CD4-positive, alpha-beta memory T cell (primary cell): Measurements from ENCODE around the gene LGR5. TPM values are rescaled to one million over a fixed set of nuclear protein-coding genes. Genes with fewer than 3 reads are reported as not detected.

Experiments
- CTCF ChIA-PET: fragments of 350-600 bp; sonication (Branson Sonifier 250); formaldehyde crosslinking; loops from one replicate; lab custom pipeline; 2021; ENCODE audit warnings: inconsistent platforms; ENCODE audit not compliant: partially characterized antibody; lab: Charles Lee
- POLR2A ChIA-PET: fragments of 350-600 bp; sonication (Branson Sonifier 250); formaldehyde crosslinking; loops from one replicate; lab custom pipeline; 2021; ENCODE audit not compliant: partially characterized antibody; lab: Charles Lee
- DNase-seq, 5 donors: peaks; one replicate each; pipeline versions ENCODE4 v3.0.0 to v3.0.0-alpha.2; 2020 to 2022; ENCODE audit warnings: mixed read lengths in 1 of 5
- H3K27ac ChIP-seq: one replicate; pipeline ENCODE4 v1.7.0; 2013; ENCODE audit warnings: low read depth, low read length
- H3K27me3 ChIP-seq: 2 replicates; pipeline ENCODE4 v1.7.0; 2013; ENCODE audit warnings: mild to moderate bottlenecking, low read length, moderate library complexity; ENCODE audit not compliant: insufficient read depth
- H3K36me3 ChIP-seq: 2 replicates; pipeline ENCODE4 v1.7.0; 2013; ENCODE audit warnings: mild to moderate bottlenecking, low read length, moderate library complexity; ENCODE audit not compliant: insufficient read depth
- H3K4me1 ChIP-seq: 2 replicates; pipeline ENCODE4 v1.7.0; 2013; ENCODE audit warnings: mild to moderate bottlenecking, low read length, moderate library complexity; ENCODE audit not compliant: insufficient read depth
- H3K4me3 ChIP-seq, 2 donors: one replicate each; pipeline ENCODE4 v1.7.0; 2013; ENCODE audit warnings: low read length in 2 of 2, mild to moderate bottlenecking in 1 of 2
- H3K9me3 ChIP-seq, 2 donors: one replicate each; pipeline ENCODE4 v1.7.0; 2013; ENCODE audit warnings: low read length in 2 of 2, control low read depth in 1 of 2; ENCODE audit not compliant: control insufficient read depth in 1 of 2
- H3K27ac Mint-ChIP-seq, 7 donors: one replicate each; pipeline ENCODE4 v1.8.0; 2020 to 2021; ENCODE audit warnings: mixed read lengths in 7 of 7, mild to moderate bottlenecking in 6 of 7, inconsistent platforms in 3 of 7, moderate library complexity in 3 of 7
- H3K27me3 Mint-ChIP-seq, 2 donors: one replicate each; pipeline ENCODE4 v1.8.0; 2020 to 2021; ENCODE audit warnings: mixed read lengths in 2 of 2
- H3K36me3 Mint-ChIP-seq, 2 donors: one replicate each; pipeline ENCODE4 v1.8.0; 2020 to 2021; ENCODE audit warnings: mixed read lengths in 2 of 2, inconsistent platforms in 1 of 2, mild to moderate bottlenecking in 1 of 2
- H3K4me1 Mint-ChIP-seq, 4 donors: one replicate each; pipeline ENCODE4 v1.8.0; 2020 to 2021; ENCODE audit warnings: mixed read lengths in 4 of 4, mild to moderate bottlenecking in 1 of 4
- H3K4me3 Mint-ChIP-seq, 8 donors: one replicate each; pipeline ENCODE4 v1.8.0; 2020 to 2021; ENCODE audit warnings: mixed read lengths in 8 of 8, mild to moderate bottlenecking in 7 of 8, moderate library complexity in 6 of 8, inconsistent platforms in 3 of 8
- H3K9me3 Mint-ChIP-seq, 8 donors: one replicate each; pipeline ENCODE4 v1.8.0; 2020 to 2021; ENCODE audit warnings: mixed read lengths in 8 of 8, mild to moderate bottlenecking in 5 of 8, inconsistent platforms in 3 of 8, moderate library complexity in 1 of 8
- intact Hi-C: fragments of 100-400 bp; cut with micrococcal nuclease; formaldehyde crosslinking; loops from one replicate; pipeline ENCODE4 v1.15.1; 2023
- polyA plus RNA-seq, 2 donors: library from polyadenylated mRNA; unstranded; fragments of 300-500 nt; fragmentation: Illumina TruSeq; gene quantifications; one replicate each; pipeline ENCODE4 v1.2.3, GENCODE V29; 2021
- total RNA-seq, 2 experiments: library from RNA; stranded (reverse); gene quantifications; one replicate each; pipeline ENCODE4 v1.2.3, GENCODE V29; 2021

LGR5 gene
- total and polyA plus RNA-seq, 4 experiments from 2014 or later, result not detected

DNA sequence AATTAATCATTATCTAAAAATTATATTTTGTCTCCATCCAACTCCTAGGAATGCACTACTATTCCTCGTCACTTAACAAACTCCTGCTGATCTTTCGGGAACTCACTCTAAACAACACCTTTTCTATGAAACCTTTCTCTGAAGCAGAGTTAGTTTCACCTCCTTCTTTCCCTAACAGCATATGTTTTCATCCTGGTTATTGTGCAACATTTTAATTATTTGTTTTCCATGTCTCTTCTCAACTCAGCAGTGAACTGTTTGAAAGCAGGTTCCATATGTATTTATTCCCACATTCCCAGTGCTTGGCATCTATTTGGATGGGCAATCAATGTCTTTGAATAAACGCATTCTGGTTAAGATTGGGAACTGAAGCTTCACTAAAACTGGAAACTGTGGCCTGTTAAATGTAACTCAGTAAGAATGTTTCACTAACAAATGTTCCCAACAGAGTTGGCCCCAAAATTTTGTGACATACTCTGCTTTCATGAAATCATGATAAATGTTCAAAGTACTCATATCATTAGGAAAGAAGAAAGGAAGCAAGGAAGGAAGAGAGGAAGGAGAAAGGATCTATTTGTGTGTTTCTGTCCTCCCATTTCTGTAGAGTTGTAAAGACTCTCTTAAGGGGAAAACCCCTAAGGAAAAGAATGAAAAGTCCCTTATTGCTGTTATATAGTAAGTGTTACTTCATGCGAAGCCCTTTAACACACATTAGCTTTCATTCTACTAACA, 13.9 kb upstream of the LGR5 start:
- H3K27me3 Mint-ChIP-seq, result peaks cover 5 to 20% of the 10 kb centered on the region in 2 donors
- POLR2A ChIA-PET, result no interaction called here
- no peak overlapping the region for H3K4me3 Mint-ChIP-seq
- CTCF ChIA-PET, result interaction anchor here (1.1 kb wide), 1 partner anchor 9 kb away, joined by 5 read pairs; no protein-coding TSS in a partner anchor
- H3K27ac Mint-ChIP-seq, result no peak overlapping the region
- peaks cover 0 to 2% (median 0%) of the 10 kb centered on the region in 8 donors for H3K9me3 Mint-ChIP-seq
- DNase-seq, result no peak
- no peak overlapping the region for H3K27ac ChIP-seq
- no peaks in the 10 kb centered on the region for H3K36me3 ChIP-seq
- no peaks in the 10 kb centered on the region for H3K36me3 Mint-ChIP-seq
- no peaks in the 10 kb centered on the region for H3K9me3 ChIP-seq
- no peaks in the 10 kb centered on the region for H3K27me3 ChIP-seq
- no peaks in the 10 kb centered on the region for H3K4me1 ChIP-seq
- no peak overlapping the region for H3K4me3 ChIP-seq
- no peaks in the 10 kb centered on the region for H3K4me1 Mint-ChIP-seq
- intact Hi-C loops, result no loop called here

DNA sequence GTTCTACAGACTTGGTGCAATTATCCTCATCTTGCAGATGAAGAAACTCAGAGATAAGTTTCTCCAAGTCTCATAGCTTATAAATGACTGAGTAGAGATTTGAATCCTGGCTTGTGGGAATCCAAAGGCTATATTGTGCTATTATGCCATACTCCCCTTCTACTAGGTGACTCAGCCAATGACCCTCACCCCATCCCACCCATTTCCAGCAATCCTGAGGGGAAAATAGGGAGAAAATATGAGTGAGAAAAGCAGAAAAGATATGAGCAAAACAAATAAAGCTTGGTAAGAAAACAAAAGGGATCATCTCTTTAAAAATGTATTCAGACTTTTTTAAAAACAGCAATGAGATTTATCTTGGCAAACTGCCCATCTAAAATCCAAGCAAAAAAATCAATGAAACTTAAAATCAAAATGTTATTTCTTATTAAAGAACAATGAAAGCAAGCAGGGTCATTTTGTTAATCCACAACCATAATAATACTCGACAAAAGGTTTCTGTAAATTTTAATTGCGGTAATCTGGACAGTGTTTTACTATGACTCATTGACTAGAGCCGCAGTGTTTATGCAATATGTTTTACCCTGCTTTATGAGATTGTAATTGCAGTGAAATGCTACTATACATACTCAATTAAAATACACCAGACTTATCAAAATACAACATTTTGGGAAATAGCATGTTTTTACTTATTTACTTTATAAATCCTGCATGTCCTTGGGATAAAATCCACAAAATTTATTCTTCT, 13.1 kb upstream of the LGR5 start:
- peaks cover 5 to 20% of the 10 kb centered on the region in 2 donors for H3K27me3 Mint-ChIP-seq
- peaks cover 0 to 2% (median 0%) of the 10 kb centered on the region in 8 donors for H3K9me3 Mint-ChIP-seq
- no peaks in the 10 kb centered on the region for H3K4me1 Mint-ChIP-seq
- H3K4me1 ChIP-seq, result no peaks in the 10 kb centered on the region
- ChIA-PET CTCF (interaction anchor here (1.1 kb wide), 1 partner anchor 9 kb away, joined by 5 read pairs; no protein-coding TSS in a partner anchor), POLR2A (no interaction called here)
- H3K36me3 Mint-ChIP-seq, result no peaks in the 10 kb centered on the region
- H3K4me3 Mint-ChIP-seq, result no peak overlapping the region
- no peak overlapping the region for H3K27ac Mint-ChIP-seq
- no peaks in the 10 kb centered on the region for H3K27me3 ChIP-seq
- intact Hi-C loops, result no loop called here
- H3K4me3 ChIP-seq, result no peak overlapping the region
- H3K36me3 ChIP-seq, result no peaks in the 10 kb centered on the region
- no peak overlapping the region for H3K27ac ChIP-seq
- no peaks in the 10 kb centered on the region for H3K9me3 ChIP-seq
- no peak for DNase-seq

DNA sequence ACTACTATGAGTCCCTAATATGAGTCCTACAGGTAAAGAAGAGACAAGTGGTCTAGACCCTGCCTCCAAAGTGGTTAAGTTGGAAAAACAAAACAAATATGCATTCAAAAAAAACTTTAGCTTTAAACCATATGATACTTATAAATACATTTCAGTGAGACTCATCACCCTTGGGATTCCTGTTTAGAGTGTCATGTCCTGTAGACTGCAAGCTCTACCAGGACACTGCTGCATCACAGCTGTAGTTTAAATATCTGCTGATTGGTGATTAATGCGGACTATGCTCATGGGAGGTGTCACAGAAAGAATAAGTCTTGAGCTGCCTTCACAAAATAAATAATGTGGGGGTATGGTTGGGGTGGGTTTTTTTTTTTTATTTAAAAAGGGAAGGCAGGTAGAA, 8.8 kb upstream of the LGR5 start:
- no peak overlapping the region for H3K27ac ChIP-seq
- H3K4me1 ChIP-seq, result no peaks in the 10 kb centered on the region
- no peak for DNase-seq
- H3K36me3 ChIP-seq, result no peaks in the 10 kb centered on the region
- intact Hi-C loops, result no loop called here
- Mint-ChIP-seq H3K27ac (no peak overlapping the region), H3K36me3 (no peaks in the 10 kb centered on the region), H3K4me1 (no peaks in the 10 kb centered on the region), H3K27me3 (peaks cover 8 to 33% of the 10 kb centered on the region in 2 donors), H3K9me3 (peaks cover 2 to 20% (median 12%) of the 10 kb centered on the region in 8 donors), H3K4me3 (no peak overlapping the region)
- CTCF ChIA-PET, result interaction anchor here (1.0 to 1.5 kb wide), 2 partner anchors 15 to 38 kb away, joined by 3 to 5 read pairs; no protein-coding TSS in a partner anchor
- POLR2A ChIA-PET, result no interaction called here
- no peaks in the 10 kb centered on the region for H3K9me3 ChIP-seq
- no peaks in the 10 kb centered on the region for H3K27me3 ChIP-seq
- no peak overlapping the region for H3K4me3 ChIP-seq

DNA sequence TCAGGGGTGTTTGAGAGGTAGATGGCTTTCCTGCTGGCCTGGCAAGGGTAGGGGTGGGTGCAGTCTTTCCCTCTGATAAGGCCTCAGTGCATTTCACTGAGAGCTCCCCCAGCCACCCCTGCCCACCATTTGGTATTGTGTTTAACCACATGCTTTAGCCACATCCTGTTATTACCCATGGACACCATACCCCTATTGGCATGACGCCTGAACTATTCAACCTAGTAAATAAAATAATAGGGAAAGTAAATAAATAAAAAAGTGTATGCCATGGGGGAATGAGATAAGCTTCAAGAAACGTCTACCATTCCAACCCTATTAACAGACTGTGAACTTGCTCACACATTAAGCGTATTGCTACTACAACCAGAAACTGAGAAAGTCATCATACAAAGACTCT, 7.6 kb upstream of the LGR5 start:
- Mint-ChIP-seq H3K4me3 (no peak overlapping the region), H3K27me3 (peaks cover 8 to 36% of the 10 kb centered on the region in 2 donors), H3K4me1 (no peaks in the 10 kb centered on the region), H3K36me3 (no peaks in the 10 kb centered on the region), H3K9me3 (peaks cover 4 to 31% (median 21%) of the 10 kb centered on the region in 8 donors), H3K27ac (no peak overlapping the region)
- no peak overlapping the region for H3K4me3 ChIP-seq
- CTCF ChIA-PET, result no interaction called here
- no peaks in the 10 kb centered on the region for H3K27me3 ChIP-seq
- no peaks in the 10 kb centered on the region for H3K9me3 ChIP-seq
- no peak overlapping the region for H3K27ac ChIP-seq
- POLR2A ChIA-PET, result no interaction called here
- no peaks in the 10 kb centered on the region for H3K36me3 ChIP-seq
- intact Hi-C loops, result no loop called here
- DNase-seq, result no peak
- H3K4me1 ChIP-seq, result no peaks in the 10 kb centered on the region

DNA sequence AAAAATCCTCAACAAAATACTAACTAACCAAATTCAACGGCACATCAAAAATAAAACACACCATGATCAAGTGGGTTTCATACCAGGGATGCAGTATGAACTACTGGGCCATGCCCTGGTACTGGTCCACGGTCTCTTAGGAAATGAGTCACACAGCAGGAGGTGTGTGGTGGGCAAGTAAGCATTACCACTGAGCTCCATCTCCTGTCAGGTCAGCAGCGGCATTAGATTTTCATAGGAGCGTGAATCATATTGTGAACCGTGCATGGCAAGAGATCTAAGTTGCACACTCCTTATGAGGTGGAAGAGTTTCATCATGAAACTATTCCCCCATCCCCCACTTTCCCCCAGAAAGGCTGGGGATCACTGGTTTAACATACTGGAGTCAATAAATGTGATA, 6.7 kb upstream of the LGR5 start:
- Histone ChIP-seq H3K36me3 (no peaks in the 10 kb centered on the region), H3K4me1 (no peaks in the 10 kb centered on the region), H3K4me3 (no peak overlapping the region), H3K27ac (no peak overlapping the region), H3K27me3 (no peaks in the 10 kb centered on the region), H3K9me3 (no peaks in the 10 kb centered on the region)
- DNase-seq, result no peak
- intact Hi-C loops, result no loop called here
- Mint-ChIP-seq H3K36me3 (no peaks in the 10 kb centered on the region), H3K4me1 (no peaks in the 10 kb centered on the region), H3K9me3 (peaks cover 4 to 38% (median 27%) of the 10 kb centered on the region in 8 donors), H3K4me3 (no peak overlapping the region), H3K27me3 (peaks cover 10 to 42% of the 10 kb centered on the region in 2 donors), H3K27ac (no peak overlapping the region)
- CTCF ChIA-PET, result no interaction called here
- POLR2A ChIA-PET, result no interaction called here

DNA sequence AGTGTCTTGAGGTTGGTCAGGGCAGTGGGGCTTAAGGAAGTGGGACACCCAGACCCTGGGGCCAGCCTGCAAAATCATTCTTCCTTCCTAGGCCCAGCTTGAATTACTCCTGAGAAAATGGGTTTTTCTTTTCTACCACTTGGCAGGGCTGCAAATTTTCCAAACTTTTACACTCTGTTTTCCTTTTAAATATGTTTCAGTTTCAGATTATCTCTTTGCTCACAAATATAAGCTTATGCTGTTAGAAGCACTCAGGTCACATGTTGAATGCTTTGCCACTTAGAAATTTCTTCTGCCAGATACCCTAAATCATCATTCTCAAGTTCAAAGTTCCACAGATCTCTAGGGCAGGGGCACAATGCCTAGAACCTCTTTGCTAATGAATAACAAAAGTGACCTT, 2.9 kb upstream of the LGR5 start:
- H3K27ac Mint-ChIP-seq, result no peak overlapping the region
- CTCF ChIA-PET, result no interaction called here
- POLR2A ChIA-PET, result no interaction called here
- no peak for DNase-seq
- no peak overlapping the region for H3K4me3 Mint-ChIP-seq
- H3K9me3 ChIP-seq, result no peaks in the 10 kb centered on the region
- intact Hi-C loops, result no loop called here
- peaks cover 30 to 51% of the 10 kb centered on the region in 2 donors for H3K27me3 Mint-ChIP-seq
- H3K27me3 ChIP-seq, result peaks cover 18% of the 10 kb centered on the region
- H3K27ac ChIP-seq, result no peak overlapping the region
- peaks cover 19% of the 10 kb centered on the region for H3K4me1 ChIP-seq
- no peak overlapping the region for H3K4me3 ChIP-seq
- H3K4me1 Mint-ChIP-seq, result peaks cover 7 to 24% (median 17%) of the 10 kb centered on the region in 4 donors
- H3K36me3 ChIP-seq, result no peaks in the 10 kb centered on the region
- H3K9me3 Mint-ChIP-seq, result peaks cover 4 to 38% (median 27%) of the 10 kb centered on the region in 8 donors
- no peaks in the 10 kb centered on the region for H3K36me3 Mint-ChIP-seq

DNA sequence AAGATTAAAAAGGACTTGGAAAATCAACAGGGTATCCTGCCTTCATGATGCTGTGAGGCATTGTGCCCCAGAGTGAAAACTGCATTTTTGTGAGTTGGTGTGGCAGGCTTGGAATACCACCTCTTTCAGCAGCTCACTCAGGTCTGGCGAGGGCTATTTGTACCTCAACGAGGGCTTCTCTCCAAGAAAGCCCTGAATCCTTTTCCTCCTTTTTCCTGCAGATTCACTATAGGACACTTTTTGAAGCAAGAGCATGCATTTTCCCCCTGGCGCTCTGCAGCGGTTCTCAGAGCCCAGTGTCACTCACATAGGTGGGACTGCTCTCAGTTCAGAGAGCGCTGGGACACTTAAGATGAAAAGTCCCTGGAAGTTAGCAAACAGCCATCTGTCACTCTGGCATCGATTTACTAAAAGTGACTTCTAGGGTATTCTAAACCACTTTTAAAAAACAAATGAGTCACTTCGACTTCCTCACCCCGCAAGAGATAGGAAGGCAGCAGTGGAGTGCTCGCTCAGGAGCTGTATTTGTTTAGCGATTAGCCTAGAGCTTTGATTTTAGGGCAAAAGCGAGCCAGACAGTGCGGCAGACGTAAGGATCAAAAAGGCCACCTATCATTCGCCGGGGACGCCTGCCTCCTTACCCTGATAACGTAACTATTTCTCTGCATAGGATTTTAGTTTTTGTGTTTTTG, 782 bp upstream of the LGR5 start:
- Mint-ChIP-seq H3K27ac (no peak overlapping the region), H3K36me3 (no peaks in the 10 kb centered on the region), H3K27me3 (peaks cover 35 to 49% of the 10 kb centered on the region in 2 donors), H3K4me1 (peaks cover 7 to 24% (median 17%) of the 10 kb centered on the region in 4 donors), H3K4me3 (peak overlapping the region; percentile 43 to 90 (median 74)), H3K9me3 (peaks cover 2 to 36% (median 25%) of the 10 kb centered on the region in 8 donors)
- no peak overlapping the region for H3K27ac ChIP-seq
- ChIA-PET POLR2A (no interaction called here), CTCF (no interaction called here)
- H3K4me3 ChIP-seq, result peak overlapping the region in 1 of 2 donors; percentile 5
- H3K27me3 ChIP-seq, result peaks cover 25% of the 10 kb centered on the region
- no peak for DNase-seq
- H3K9me3 ChIP-seq, result no peaks in the 10 kb centered on the region
- intact Hi-C loops, result no loop called here
- H3K4me1 ChIP-seq, result peaks cover 19% of the 10 kb centered on the region
- H3K36me3 ChIP-seq, result no peaks in the 10 kb centered on the region
